HEK293T (cell line): Measurements from ENCODE around the gene METTL24.

ENCODE experiments used
- BHLHE40 ChIP-seq: fragments of 450-650 bp; IDR thresholded peaks from 2 replicates; pipeline ENCODE4 v1.6.1; 2016; ENCODE audit warnings: mild to moderate bottlenecking, moderate library complexity, borderline replicate concordance
- ELF4 ChIP-seq: fragments of 450-650 bp; IDR thresholded peaks from 2 replicates; pipeline ENCODE4 v1.6.1; 2017; ENCODE audit warnings: antibody characterized with exemption
- FOXK2 ChIP-seq: fragments of 450-650 bp; IDR thresholded peaks from 2 replicates; pipeline ENCODE4 v1.6.1; 2016; ENCODE audit warnings: mild to moderate bottlenecking
- FOXM1 ChIP-seq: fragments of 450-650 bp; IDR thresholded peaks from 2 replicates; pipeline ENCODE4 v1.6.1; 2017; ENCODE audit warnings: mild to moderate bottlenecking, borderline replicate concordance
- HDGF ChIP-seq: fragments of 450-650 bp; IDR thresholded peaks from 2 replicates; pipeline ENCODE4 v1.6.1; 2017; ENCODE audit warnings: antibody characterized with exemption, borderline replicate concordance
- PKNOX1 ChIP-seq: fragments of 450-650 bp; IDR thresholded peaks from 2 replicates; pipeline ENCODE4 v1.6.1; 2016
- SP1 ChIP-seq: fragments of 450-650 bp; IDR thresholded peaks from 2 replicates; pipeline ENCODE4 v1.6.1; 2017
- SUZ12 ChIP-seq: fragments of 450-650 bp; IDR thresholded peaks from 2 replicates; pipeline ENCODE4 v1.6.1; 2016; ENCODE audit warnings: mild to moderate bottlenecking

DNA sequence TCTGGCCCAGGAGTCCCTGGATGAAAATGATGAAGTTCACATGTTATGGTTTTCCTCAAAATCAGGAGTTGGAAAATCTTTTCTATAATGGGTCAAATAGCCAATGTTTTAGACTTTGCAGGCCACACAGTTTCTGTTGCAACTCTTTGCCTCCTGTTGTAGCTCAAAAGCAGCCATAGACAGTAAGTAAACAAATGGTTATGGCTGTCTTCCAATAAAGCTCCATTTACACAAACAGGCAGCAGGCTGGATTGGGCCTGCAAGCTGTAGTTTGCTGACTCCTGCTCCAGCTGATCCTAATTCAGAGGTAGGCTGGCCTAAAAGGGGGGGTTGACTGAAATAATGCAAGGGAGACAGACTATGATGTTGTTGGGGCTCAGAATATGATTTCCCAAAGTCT, 33.0 kb downstream of the METTL24 start:
- TF ChIP-seq BHLHE40 (no peak), FOXK2 (no peak), SP1 (no peak), HDGF (no peak), SUZ12 (no peak), ELF4 (no peak), FOXM1 (no peak), PKNOX1 (no peak)
